GM18508 (cell line): ENCODE measurements around the gene TM9SF1.

Source experiments
- ATAC-seq: cut with Tn5 transposase; IDR thresholded peaks from one replicate; pipeline ENCODE4 v1.9.1; 2021; ENCODE audit warnings: moderate number of reproducible peaks; ENCODE audit not compliant: insufficient read depth, unreplicated experiment

Gene TM9SF1

DNA sequence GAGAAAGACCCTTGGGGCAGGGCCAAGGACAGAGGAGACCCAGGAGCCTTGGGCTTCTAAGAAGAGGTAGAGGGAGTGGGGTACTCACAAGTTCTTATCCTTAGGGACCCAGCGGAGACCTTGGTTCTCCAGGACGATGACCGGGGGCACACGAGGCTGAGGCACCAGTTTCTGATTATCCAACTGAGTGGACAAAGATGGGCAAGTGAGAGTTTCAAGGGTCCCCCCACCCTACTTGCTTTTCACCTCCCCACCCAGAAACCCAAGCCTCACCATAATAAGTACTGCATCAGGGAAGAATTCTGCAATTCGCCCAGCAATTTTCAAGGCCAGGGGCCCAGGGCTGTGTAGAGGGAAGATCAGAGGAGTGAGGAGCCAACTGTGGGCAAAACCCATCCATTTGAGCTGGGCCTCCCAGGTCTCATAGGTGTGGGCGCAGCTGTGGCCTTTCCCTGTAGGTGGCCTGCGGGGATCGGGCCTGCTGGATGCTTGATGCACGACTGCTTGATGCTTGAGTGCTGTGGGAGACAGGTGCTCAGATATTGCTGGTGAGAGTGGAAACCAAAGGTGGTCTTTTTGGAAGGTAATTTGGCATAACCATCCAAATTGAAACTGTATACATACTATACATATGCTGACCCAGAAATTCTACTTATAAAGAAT is 55.8 kb downstream of the TM9SF1 start:
- ATAC-seq, result no peak
